Measurements from ENCODE around the gene SMYD1. TPM values are rescaled to one million over a fixed set of nuclear protein-coding genes. Genes with fewer than 3 reads are reported as not detected.

SMYD1 gene
- total RNA-seq, 4 donors from 2014 or later: 0.07 TPM; not detected in 3

GRCh38 chr2:88097891-88098557, 30.4 kb downstream of the SMYD1 start:
- no peaks in the 10 kb centered on the region for H3K27me3 ChIP-seq
- no peak for DNase-seq
- TF ChIP-seq POLR2A (IDR thresholded peaks at IDR 0.05): no peak
- TF ChIP-seq CTCF (IDR thresholded peaks at IDR 0.05): no peak
- no peak overlapping the region for H3K27ac ChIP-seq
- no peak overlapping the region for H3K4me3 ChIP-seq
- H3K9me3 ChIP-seq: no peaks in the 10 kb centered on the region
- intact Hi-C loops (cut with DNase I; ENCODE audit: low total_unique reads): no loop called here
- H3K36me3 ChIP-seq: no peaks in the 10 kb centered on the region
- no peaks in the 10 kb centered on the region for H3K4me1 ChIP-seq

- Histone ChIP-seq H3K4me3 (no peak overlapping the region), H3K27me3 (no peaks in the 10 kb centered on the region), H3K27ac (no peak overlapping the region), H3K4me1 (no peaks in the 10 kb centered on the region), H3K36me3 (no peaks in the 10 kb centered on the region), H3K9me3 (no peaks in the 10 kb centered on the region)
- no peak for DNase-seq
- no peak for TF ChIP-seq CTCF (IDR thresholded peaks at IDR 0.05)
- no peak for TF ChIP-seq POLR2A (IDR thresholded peaks at IDR 0.05)
- intact Hi-C loops (cut with DNase I; ENCODE audit: low total_unique reads): no loop called here
These were observed 30.9 kb downstream of the SMYD1 start for GRCh38 chr2:88098558-88098900.

- no peak for DNase-seq
- H3K36me3 ChIP-seq: no peaks in the 10 kb centered on the region
- no peaks in the 10 kb centered on the region for H3K27me3 ChIP-seq
- H3K4me3 ChIP-seq: no peak overlapping the region
- intact Hi-C loops (cut with DNase I; ENCODE audit: low total_unique reads): no loop called here
- no peak for TF ChIP-seq POLR2A (IDR thresholded peaks at IDR 0.05)
- TF ChIP-seq CTCF (IDR thresholded peaks at IDR 0.05): no peak
- H3K27ac ChIP-seq: no peak overlapping the region
- H3K4me1 ChIP-seq: no peaks in the 10 kb centered on the region
- H3K9me3 ChIP-seq: no peaks in the 10 kb centered on the region
These were observed 32.3 kb downstream of the SMYD1 start for GRCh38 chr2:88099798-88100488.

GRCh38 chr2:88100489-88100858, 32.8 kb downstream of the SMYD1 start:
- Histone ChIP-seq H3K36me3 (no peaks in the 10 kb centered on the region), H3K9me3 (no peaks in the 10 kb centered on the region), H3K4me3 (no peak overlapping the region), H3K27me3 (no peaks in the 10 kb centered on the region), H3K4me1 (no peaks in the 10 kb centered on the region), H3K27ac (no peak overlapping the region)
- intact Hi-C loops (cut with DNase I; ENCODE audit: low total_unique reads): no loop called here
- DNase-seq: no peak
- no peak for TF ChIP-seq POLR2A (IDR thresholded peaks at IDR 0.05)
- no peak for TF ChIP-seq CTCF (IDR thresholded peaks at IDR 0.05)

GRCh38 chr2:88108796-88109195, 41.2 kb downstream of the SMYD1 start:
- intact Hi-C loops (cut with DNase I; ENCODE audit: low total_unique reads): no loop called here
- H3K9me3 ChIP-seq: no peaks in the 10 kb centered on the region

More at GRCh38 chr2:88108796-88109195, 41.2 kb downstream of the SMYD1 start:
- Histone ChIP-seq H3K4me1 (no peaks in the 10 kb centered on the region), H3K27ac (no peak overlapping the region), H3K36me3 (no peaks in the 10 kb centered on the region), H3K27me3 (no peaks in the 10 kb centered on the region), H3K4me3 (no peak overlapping the region)
- DNase-seq: no peak
- no peak for TF ChIP-seq CTCF (IDR thresholded peaks at IDR 0.05)
- no peak for TF ChIP-seq POLR2A (IDR thresholded peaks at IDR 0.05)

All from uterus (tissue), 4 donors.